Measurements from ENCODE around the gene MDFIC2. TPM values are rescaled to one million over a fixed set of nuclear protein-coding genes. Genes with fewer than 3 reads are reported as not detected.

MDFIC2 gene
- total and polyA plus RNA-seq, 2 experiments from 2014 or later, result not detected

DNA sequence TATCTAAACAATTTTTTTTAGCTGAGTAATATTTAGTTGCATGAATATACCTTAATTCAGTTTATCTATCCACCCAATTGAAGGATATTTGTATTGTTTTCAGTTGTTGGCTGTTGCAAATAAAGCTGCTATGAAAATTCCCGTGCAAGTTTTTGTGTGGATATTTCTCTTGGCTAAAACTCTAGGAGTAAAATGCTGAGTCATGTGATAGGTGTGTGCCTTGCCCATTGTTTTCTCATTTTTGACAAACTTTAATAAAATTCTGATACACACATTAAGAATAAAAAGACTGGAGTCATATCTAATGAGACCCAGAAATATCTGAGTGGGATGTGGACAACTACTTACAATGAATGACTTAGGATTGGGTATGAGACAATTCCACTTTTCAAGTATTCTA is 78.6 kb downstream of the MDFIC2 start:
- no peak overlapping the region for H3K27ac Mint-ChIP-seq
- TF ChIP-seq, protein P1, sequence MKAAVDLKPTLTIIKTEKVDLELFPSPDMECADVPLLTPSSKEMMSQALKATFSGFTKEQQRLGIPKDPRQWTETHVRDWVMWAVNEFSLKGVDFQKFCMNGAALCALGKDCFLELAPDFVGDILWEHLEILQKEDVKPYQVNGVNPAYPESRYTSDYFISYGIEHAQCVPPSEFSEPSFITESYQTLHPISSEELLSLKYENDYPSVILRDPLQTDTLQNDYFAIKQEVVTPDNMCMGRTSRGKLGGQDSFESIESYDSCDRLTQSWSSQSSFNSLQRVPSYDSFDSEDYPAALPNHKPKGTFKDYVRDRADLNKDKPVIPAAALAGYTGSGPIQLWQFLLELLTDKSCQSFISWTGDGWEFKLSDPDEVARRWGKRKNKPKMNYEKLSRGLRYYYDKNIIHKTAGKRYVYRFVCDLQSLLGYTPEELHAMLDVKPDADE (IDR thresholded peaks at IDR 0.05), result no peak
- TF ChIP-seq ZNF331 (CRISPR knock-in tag; IDR thresholded peaks at IDR 0.05; ENCODE audit: low read depth) (no peak), EZH2 (IDR thresholded peaks at IDR 0.05; ENCODE audit: low read depth, unreplicated experiment) (no peak), POLR2AphosphoS5 (IDR thresholded peaks at IDR 0.05; ENCODE audit: low read depth) (no peak), CREB1 (CRISPR knock-in tag; IDR thresholded peaks at IDR 0.05; ENCODE audit: low read depth) (no peak), ZNF114 (CRISPR knock-in tag; IDR thresholded peaks at IDR 0.05) (no peak), JUNB (IDR thresholded peaks at IDR 0.05; ENCODE audit: unreplicated experiment) (no peak), EZH2phosphoT487 (IDR thresholded peaks at IDR 0.05; ENCODE audit: unreplicated experiment) (no peak), STAT1 (IDR thresholded peaks at IDR 0.05; ENCODE audit: unreplicated experiment) (no peak), NANOG (IDR thresholded peaks at IDR 0.05; ENCODE audit: borderline replicate concordance) (no peak)
- TF ChIP-seq, protein P2, sequence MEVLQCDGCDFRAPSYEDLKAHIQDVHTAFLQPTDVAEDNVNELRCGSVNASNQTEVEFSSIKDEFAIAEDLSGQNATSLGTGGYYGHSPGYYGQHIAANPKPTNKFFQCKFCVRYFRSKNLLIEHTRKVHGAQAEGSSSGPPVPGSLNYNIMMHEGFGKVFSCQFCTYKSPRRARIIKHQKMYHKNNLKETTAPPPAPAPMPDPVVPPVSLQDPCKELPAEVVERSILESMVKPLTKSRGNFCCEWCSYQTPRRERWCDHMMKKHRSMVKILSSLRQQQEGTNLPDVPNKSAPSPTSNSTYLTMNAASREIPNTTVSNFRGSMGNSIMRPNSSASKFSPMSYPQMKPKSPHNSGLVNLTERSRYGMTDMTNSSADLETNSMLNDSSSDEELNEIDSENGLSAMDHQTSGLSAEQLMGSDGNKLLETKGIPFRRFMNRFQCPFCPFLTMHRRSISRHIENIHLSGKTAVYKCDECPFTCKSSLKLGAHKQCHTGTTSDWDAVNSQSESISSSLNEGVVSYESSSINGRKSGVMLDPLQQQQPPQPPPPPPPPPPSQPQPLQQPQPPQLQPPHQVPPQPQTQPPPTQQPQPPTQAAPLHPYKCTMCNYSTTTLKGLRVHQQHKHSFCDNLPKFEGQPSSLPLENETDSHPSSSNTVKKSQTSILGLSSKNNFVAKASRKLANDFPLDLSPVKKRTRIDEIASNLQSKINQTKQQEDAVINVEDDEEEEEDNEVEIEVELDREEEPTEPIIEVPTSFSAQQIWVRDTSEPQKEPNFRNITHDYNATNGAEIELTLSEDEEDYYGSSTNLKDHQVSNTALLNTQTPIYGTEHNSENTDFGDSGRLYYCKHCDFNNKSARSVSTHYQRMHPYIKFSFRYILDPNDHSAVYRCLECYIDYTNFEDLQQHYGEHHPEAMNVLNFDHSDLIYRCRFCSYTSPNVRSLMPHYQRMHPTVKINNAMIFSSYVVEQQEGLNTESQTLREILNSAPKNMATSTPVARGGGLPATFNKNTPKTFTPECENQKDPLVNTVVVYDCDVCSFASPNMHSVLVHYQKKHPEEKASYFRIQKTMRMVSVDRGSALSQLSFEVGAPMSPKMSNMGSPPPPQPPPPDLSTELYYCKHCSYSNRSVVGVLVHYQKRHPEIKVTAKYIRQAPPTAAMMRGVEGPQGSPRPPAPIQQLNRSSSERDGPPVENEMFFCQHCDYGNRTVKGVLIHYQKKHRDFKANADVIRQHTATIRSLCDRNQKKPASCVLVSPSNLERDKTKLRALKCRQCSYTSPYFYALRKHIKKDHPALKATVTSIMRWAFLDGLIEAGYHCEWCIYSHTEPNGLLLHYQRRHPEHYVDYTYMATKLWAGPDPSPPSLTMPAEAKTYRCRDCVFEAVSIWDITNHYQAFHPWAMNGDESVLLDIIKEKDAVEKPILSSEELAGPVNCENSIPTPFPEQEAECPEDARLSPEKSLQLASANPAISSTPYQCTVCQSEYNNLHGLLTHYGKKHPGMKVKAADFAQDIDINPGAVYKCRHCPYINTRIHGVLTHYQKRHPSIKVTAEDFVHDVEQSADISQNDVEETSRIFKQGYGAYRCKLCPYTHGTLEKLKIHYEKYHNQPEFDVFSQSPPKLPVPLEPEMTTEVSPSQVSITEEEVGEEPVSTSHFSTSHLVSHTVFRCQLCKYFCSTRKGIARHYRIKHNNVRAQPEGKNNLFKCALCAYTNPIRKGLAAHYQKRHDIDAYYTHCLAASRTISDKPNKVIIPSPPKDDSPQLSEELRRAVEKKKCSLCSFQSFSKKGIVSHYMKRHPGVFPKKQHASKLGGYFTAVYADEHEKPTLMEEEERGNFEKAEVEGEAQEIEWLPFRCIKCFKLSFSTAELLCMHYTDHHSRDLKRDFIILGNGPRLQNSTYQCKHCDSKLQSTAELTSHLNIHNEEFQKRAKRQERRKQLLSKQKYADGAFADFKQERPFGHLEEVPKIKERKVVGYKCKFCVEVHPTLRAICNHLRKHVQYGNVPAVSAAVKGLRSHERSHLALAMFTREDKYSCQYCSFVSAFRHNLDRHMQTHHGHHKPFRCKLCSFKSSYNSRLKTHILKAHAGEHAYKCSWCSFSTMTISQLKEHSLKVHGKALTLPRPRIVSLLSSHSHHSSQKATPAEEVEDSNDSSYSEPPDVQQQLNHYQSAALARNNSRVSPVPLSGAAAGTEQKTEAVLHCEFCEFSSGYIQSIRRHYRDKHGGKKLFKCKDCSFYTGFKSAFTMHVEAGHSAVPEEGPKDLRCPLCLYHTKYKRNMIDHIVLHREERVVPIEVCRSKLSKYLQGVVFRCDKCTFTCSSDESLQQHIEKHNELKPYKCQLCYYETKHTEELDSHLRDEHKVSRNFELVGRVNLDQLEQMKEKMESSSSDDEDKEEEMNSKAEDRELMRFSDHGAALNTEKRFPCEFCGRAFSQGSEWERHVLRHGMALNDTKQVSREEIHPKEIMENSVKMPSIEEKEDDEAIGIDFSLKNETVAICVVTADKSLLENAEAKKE (CRISPR knock-in tag; IDR thresholded peaks at IDR 0.05), result no peak
- TF ChIP-seq, protein P3, sequence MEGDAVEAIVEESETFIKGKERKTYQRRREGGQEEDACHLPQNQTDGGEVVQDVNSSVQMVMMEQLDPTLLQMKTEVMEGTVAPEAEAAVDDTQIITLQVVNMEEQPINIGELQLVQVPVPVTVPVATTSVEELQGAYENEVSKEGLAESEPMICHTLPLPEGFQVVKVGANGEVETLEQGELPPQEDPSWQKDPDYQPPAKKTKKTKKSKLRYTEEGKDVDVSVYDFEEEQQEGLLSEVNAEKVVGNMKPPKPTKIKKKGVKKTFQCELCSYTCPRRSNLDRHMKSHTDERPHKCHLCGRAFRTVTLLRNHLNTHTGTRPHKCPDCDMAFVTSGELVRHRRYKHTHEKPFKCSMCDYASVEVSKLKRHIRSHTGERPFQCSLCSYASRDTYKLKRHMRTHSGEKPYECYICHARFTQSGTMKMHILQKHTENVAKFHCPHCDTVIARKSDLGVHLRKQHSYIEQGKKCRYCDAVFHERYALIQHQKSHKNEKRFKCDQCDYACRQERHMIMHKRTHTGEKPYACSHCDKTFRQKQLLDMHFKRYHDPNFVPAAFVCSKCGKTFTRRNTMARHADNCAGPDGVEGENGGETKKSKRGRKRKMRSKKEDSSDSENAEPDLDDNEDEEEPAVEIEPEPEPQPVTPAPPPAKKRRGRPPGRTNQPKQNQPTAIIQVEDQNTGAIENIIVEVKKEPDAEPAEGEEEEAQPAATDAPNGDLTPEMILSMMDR (conservative IDR thresholded peaks at IDR 0.05; ENCODE audit: low read depth in 2 of 2), result no peak
- TF ChIP-seq, protein P4, sequence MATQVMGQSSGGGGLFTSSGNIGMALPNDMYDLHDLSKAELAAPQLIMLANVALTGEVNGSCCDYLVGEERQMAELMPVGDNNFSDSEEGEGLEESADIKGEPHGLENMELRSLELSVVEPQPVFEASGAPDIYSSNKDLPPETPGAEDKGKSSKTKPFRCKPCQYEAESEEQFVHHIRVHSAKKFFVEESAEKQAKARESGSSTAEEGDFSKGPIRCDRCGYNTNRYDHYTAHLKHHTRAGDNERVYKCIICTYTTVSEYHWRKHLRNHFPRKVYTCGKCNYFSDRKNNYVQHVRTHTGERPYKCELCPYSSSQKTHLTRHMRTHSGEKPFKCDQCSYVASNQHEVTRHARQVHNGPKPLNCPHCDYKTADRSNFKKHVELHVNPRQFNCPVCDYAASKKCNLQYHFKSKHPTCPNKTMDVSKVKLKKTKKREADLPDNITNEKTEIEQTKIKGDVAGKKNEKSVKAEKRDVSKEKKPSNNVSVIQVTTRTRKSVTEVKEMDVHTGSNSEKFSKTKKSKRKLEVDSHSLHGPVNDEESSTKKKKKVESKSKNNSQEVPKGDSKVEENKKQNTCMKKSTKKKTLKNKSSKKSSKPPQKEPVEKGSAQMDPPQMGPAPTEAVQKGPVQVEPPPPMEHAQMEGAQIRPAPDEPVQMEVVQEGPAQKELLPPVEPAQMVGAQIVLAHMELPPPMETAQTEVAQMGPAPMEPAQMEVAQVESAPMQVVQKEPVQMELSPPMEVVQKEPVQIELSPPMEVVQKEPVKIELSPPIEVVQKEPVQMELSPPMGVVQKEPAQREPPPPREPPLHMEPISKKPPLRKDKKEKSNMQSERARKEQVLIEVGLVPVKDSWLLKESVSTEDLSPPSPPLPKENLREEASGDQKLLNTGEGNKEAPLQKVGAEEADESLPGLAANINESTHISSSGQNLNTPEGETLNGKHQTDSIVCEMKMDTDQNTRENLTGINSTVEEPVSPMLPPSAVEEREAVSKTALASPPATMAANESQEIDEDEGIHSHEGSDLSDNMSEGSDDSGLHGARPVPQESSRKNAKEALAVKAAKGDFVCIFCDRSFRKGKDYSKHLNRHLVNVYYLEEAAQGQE (IDR thresholded peaks at IDR 0.05; ENCODE audit: unreplicated experiment), result no peak

More for the DNA sequence above, 78.6 kb downstream of the MDFIC2 start:
- Histone ChIP-seq H3F3A (replicated peaks; ENCODE audit: low read depth) (no peaks in the 10 kb centered on the region), H4K20me1 (replicated peaks; ENCODE audit: insufficient read depth) (no peaks in the 10 kb centered on the region), H3K27ac (ENCODE audit: low read depth) (no peak overlapping the region), H3K9me2 (ENCODE audit: insufficient read depth) (peaks cover 7% of the 10 kb centered on the region; the same call in 1 of the 2 replicates), H3K4me1 (ENCODE audit: insufficient read depth) (no peaks in the 10 kb centered on the region), H3K79me2 (replicated peaks; ENCODE audit: insufficient read depth) (no peaks in the 10 kb centered on the region), H3K4me3 (no peak overlapping the region), H2AFZ (no peak overlapping the region), H3K27me3 (ENCODE audit: insufficient read depth) (no peaks in the 10 kb centered on the region), H3K4me2 (no peak overlapping the region), H3K36me3 (ENCODE audit: insufficient read depth) (no peaks in the 10 kb centered on the region)
- Mint-ChIP-seq H3K27me3 (ENCODE audit: insufficient read depth, low read depth, poor library complexity) (peaks cover 2% of the 10 kb centered on the region), H3K9me3 (no peaks in the 10 kb centered on the region), H3K4me3 (no peak overlapping the region), H3K4me1 (peaks cover 9% of the 10 kb centered on the region; the same call in 2 of the 3 replicates), H3K36me3 (ENCODE audit: low read depth) (no peaks in the 10 kb centered on the region)
- DNase-seq (ENCODE audit: low spot score) (no peak), ATAC-seq (no peak)
